Activated naive CD8-positive, alpha-beta T cell treated with anti-CD3 and anti-CD28 coated beads for 36 hours (primary cell): ENCODE results near the gene PPP1R12C. TPM values are rescaled to one million over a fixed set of nuclear protein-coding genes. Genes with fewer than 3 reads are reported as not detected.

ENCODE experiments used
- DNase-seq: peaks from one replicate; pipeline ENCODE4 v3.0.0; 2021
- H3K27ac Mint-ChIP-seq: one replicate; pipeline ENCODE4 v1.8.0; 2022; ENCODE audit warnings: mild to moderate bottlenecking, moderate library complexity, mixed read lengths
- H3K27me3 Mint-ChIP-seq: one replicate; pipeline ENCODE4 v1.8.0; 2022; ENCODE audit warnings: mild to moderate bottlenecking, mixed read lengths
- H3K36me3 Mint-ChIP-seq: one replicate; pipeline ENCODE4 v1.8.0; 2021; ENCODE audit warnings: mild to moderate bottlenecking, mixed read lengths
- H3K4me1 Mint-ChIP-seq: one replicate; pipeline ENCODE4 v1.8.0; 2021; ENCODE audit warnings: mixed read lengths
- H3K4me3 Mint-ChIP-seq: one replicate; pipeline ENCODE4 v1.8.0; 2022; ENCODE audit warnings: mild to moderate bottlenecking, moderate library complexity, mixed read lengths
- H3K9me3 Mint-ChIP-seq: one replicate; pipeline ENCODE4 v1.8.0; 2022; ENCODE audit warnings: mixed read lengths
- total RNA-seq, 2 experiments: library from RNA; stranded (reverse); gene quantifications; one replicate each; pipeline ENCODE4 v1.2.3, GENCODE V29; 2021

Gene PPP1R12C
- total RNA-seq, 2 experiments from 2014 or later, result 67.2 to 73.5 TPM

DNA sequence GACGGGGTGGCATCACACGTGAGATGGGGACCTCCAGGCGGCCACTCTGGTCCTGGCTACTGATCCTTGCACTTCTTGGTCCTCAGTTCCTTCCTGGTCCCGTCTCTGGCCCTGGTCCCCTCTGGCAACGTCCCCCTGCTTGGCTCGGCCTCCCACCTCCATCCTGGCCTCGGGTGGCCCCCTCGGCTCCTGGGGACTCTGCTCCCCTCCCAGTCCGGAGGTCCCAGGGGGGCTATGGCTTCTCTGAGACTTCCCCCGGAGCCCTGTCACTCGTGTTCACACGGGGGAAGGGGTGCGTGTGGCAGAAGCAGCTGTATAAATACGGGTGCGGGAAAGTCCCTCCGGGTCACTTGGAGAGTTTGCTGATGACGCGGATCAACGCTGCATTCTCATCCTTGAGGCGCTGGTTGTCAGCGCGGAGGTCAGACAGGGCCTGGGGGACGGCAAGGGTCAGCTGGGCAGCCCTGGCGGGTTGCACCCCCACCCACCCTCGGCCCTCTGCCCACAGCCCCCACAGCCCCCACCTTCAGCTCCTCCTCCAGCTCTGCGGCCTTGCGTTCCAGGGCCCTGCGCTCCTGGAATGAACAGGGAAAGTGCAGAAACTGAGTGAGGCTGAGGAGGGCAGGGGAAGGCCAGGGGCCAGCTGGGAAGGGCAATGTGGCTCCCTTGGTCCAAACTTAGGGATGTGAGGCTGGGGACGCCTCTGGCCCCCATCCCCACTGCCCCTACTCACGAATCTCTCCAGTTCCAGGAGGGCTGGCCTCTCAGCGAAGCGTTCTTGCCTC lies 26.1 kb downstream of the PPP1R12C start:
- Mint-ChIP-seq H3K27me3 (peaks cover 33% of the 10 kb centered on the region), H3K4me1 (peaks cover 18% of the 10 kb centered on the region), H3K9me3 (no peaks in the 10 kb centered on the region), H3K36me3 (peaks cover 36% of the 10 kb centered on the region), H3K4me3 (no peak overlapping the region), H3K27ac (no peak overlapping the region)
- DNase-seq, result no peak

GRCh38 chr19:55090564-55090963 lies 26.9 kb downstream of the PPP1R12C start:
- Mint-ChIP-seq H3K4me1 (peaks cover 18% of the 10 kb centered on the region), H3K36me3 (peaks cover 36% of the 10 kb centered on the region), H3K9me3 (no peaks in the 10 kb centered on the region), H3K27me3 (peaks cover 40% of the 10 kb centered on the region), H3K27ac (no peak overlapping the region), H3K4me3 (no peak overlapping the region)
- no peak for DNase-seq

DNA sequence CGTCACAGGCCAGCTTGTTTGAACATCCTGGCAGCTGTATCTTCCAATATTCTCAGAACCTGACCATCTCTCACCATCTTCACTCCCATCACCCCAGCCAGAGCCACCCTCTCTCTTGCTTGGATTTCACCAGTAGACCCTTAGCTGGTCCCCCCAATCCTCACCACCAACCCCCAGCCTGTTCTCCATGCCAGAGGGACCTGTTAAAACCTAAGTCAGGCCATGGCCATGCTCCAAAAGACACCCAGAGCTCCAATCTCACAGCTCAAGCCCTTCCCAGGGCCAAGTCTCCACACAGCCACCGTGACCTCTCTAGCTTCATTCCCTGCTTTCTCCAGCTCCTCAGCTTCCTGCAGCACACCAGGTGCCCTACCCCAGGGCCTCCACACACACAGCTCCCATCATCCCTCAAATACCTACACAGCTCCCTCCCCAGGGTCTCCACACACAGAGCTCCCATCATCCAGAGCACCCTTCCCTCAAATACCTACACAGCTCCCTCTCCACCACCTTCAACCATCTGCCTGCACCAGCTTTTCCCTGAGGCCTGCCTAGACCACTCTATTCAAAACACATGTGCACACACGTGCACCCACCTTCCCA lies 28.0 kb downstream of the PPP1R12C start:
- H3K9me3 Mint-ChIP-seq, result no peaks in the 10 kb centered on the region
- no peak overlapping the region for H3K4me3 Mint-ChIP-seq
- DNase-seq, result no peak
- H3K27ac Mint-ChIP-seq, result no peak overlapping the region
- peaks cover 18% of the 10 kb centered on the region for H3K4me1 Mint-ChIP-seq
- peaks cover 29% of the 10 kb centered on the region for H3K36me3 Mint-ChIP-seq
- H3K27me3 Mint-ChIP-seq, result peaks cover 50% of the 10 kb centered on the region

DNA sequence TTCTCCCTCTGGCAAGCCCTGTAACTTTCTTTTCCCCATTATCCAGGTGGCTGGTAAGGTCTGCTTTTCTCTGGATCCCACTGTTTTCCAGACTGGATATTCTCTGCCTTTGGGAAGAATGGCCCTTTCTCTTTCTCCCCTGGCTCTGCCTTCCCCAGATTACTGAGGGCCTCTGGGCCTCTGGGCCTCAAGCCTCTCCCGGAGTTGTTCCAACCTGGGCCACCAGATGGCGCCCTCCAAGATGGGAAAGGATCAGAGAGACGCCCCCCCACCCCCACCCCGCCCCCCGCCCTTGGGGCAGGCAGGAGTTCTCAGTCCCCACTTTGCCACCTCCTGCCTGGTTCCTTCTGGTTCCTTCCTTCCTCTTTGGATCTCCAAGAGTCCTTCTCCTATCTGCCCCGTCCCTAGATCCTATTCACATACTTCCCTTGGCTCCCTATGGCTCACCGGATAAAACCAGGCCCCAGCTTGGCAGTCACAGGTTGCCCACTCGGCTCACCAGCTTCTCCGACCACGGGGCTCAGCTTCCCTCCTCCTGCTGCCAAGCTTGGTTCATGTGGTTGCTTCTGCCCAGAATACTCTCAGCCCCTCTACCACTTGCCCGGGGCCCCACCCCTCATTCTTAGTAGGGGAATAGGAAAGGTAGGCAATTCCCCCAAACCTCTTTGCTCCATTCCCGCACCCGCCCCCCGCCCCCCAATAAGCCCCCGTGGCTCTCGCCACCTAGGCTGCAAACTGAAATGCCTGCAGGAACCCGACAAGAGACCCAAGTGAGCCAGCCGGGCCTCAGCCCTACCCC lies 28.7 kb downstream of the PPP1R12C start:
- H3K4me3 Mint-ChIP-seq, result no peak overlapping the region

DNA sequence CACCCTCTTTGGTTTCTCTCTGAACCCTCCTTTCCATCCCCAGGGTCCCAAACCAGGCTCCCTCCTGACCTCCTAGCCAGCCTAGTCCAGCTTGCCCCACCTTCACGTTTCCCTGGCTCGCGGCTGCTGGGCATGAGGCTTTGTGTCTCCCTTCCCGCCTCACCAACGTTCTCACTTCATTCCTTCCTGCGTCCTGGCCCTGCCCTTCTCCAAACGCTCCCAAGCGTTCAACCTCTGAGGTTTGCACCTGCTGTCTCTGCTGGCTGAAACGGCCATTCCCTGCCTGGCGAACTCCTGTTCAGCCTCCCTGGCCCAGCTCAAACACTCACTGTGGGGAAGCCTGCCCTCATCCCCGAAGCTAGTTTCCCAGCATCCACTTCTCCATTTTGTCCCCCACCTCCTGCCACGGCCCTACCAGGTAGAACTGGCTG lies 29.4 kb downstream of the PPP1R12C start:
- Mint-ChIP-seq H3K9me3 (no peaks in the 10 kb centered on the region), H3K4me3 (no peak overlapping the region), H3K27ac (no peak overlapping the region), H3K4me1 (peaks cover 18% of the 10 kb centered on the region), H3K36me3 (peaks cover 29% of the 10 kb centered on the region), H3K27me3 (peaks cover 63% of the 10 kb centered on the region)
- no peak for DNase-seq

More for the DNA sequence above, 28.7 kb downstream of the PPP1R12C start:
- no peak overlapping the region for H3K27ac Mint-ChIP-seq
- H3K4me1 Mint-ChIP-seq, result peaks cover 18% of the 10 kb centered on the region
- peaks cover 29% of the 10 kb centered on the region for H3K36me3 Mint-ChIP-seq
- no peaks in the 10 kb centered on the region for H3K9me3 Mint-ChIP-seq
- H3K27me3 Mint-ChIP-seq, result peaks cover 56% of the 10 kb centered on the region
- peak; percentile 76 for DNase-seq

GRCh38 chr19:55087542-55087901 lies 29.9 kb downstream of the PPP1R12C start:
- Mint-ChIP-seq H3K36me3 (peaks cover 29% of the 10 kb centered on the region), H3K4me1 (peaks cover 21% of the 10 kb centered on the region), H3K9me3 (no peaks in the 10 kb centered on the region), H3K4me3 (peak overlapping the region; percentile 55), H3K27ac (no peak overlapping the region), H3K27me3 (peaks cover 69% of the 10 kb centered on the region)
- DNase-seq, result no peak

DNA sequence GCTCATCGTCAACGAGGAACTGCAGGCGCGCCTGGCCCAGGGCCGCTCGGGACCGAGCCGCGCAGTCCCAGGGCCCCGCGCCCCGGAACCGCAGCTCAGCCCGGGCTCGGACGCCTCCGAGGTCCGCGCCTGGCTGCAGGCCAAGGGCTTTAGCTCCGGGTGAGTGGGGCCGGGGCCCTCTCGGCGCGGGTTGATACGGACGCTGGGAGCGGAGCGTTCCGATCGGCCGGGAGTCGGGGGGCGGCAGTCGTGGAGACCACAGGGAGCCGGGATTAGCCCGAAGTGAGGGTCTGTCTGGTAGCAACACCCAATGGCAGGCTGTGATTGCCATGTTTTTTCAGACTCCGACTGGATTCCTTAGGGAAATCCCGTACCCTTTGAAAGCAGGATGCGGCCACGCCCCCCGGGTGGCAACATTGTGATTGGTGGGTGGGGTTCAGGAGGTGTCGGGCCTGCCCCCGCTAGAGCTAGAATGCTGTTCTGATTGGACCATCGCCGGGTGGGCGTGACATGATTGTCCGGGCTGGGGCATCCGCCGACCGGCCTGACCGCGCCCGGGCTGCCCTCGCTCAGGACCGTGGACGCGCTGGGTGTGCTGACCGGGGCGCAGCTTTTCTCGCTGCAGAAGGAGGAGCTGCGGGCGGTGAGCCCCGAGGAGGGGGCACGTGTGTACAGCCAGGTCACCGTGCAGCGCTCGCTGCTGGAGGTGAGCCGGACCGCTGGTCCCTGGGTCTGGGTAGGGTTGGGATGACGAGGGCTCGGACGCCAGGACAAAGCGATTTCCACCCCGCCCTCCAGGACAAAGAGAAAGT lies 30.5 kb downstream of the PPP1R12C start:
- Mint-ChIP-seq H3K4me3 (peak overlapping the region; percentile 55), H3K4me1 (peaks cover 23% of the 10 kb centered on the region), H3K36me3 (peaks cover 29% of the 10 kb centered on the region), H3K9me3 (no peaks in the 10 kb centered on the region), H3K27me3 (peaks cover 74% of the 10 kb centered on the region), H3K27ac (no peak overlapping the region)
- DNase-seq, result peak; percentile 66

- peaks cover 29% of the 10 kb centered on the region for H3K36me3 Mint-ChIP-seq
- DNase-seq, result no peak
- H3K27me3 Mint-ChIP-seq, result peaks cover 83% of the 10 kb centered on the region
- no peak overlapping the region for H3K27ac Mint-ChIP-seq
- peaks cover 25% of the 10 kb centered on the region for H3K4me1 Mint-ChIP-seq
- no peaks in the 10 kb centered on the region for H3K9me3 Mint-ChIP-seq
- no peak overlapping the region for H3K4me3 Mint-ChIP-seq
These were observed 31.3 kb downstream of the PPP1R12C start for GRCh38 chr19:55085923-55086715.

DNA sequence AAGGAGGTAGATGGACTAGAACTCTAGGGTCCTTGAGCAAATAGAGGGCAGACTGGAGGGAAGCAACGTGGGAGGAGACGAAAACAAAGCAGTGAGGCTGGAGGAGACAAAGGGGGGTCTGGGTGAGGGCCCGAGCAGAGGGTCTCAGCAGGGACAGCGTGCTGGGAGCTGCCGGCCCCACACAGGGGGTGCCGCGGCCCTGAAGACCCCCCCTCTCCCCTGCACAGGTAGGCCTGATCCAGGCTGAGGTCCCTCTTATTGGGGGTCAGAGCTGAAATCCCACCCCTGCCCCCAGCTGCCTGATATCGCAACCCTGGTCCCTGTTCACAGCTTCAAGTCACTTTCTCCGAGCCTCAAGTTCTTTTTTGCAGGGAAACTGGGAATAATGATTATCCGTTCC lies 33.0 kb downstream of the PPP1R12C start:
- Mint-ChIP-seq H3K27ac (no peak overlapping the region), H3K4me3 (no peak overlapping the region), H3K9me3 (peaks cover 4% of the 10 kb centered on the region), H3K4me1 (peaks cover 37% of the 10 kb centered on the region), H3K36me3 (peaks cover 16% of the 10 kb centered on the region), H3K27me3 (peaks cover 94% of the 10 kb centered on the region)
- DNase-seq, result no peak

- peaks cover 10% of the 10 kb centered on the region for H3K36me3 Mint-ChIP-seq
- no peak overlapping the region for H3K27ac Mint-ChIP-seq
- peaks cover 30% of the 10 kb centered on the region for H3K4me1 Mint-ChIP-seq
- no peak overlapping the region for H3K4me3 Mint-ChIP-seq
- DNase-seq, result no peak
- H3K9me3 Mint-ChIP-seq, result peaks cover 4% of the 10 kb centered on the region
- H3K27me3 Mint-ChIP-seq, result peaks cover 87% of the 10 kb centered on the region
These were observed 34.2 kb downstream of the PPP1R12C start for GRCh38 chr19:55083004-55083850.

GRCh38 chr19:55082020-55082851 lies 35.2 kb downstream of the PPP1R12C start:
- no peak overlapping the region for H3K27ac Mint-ChIP-seq
- peaks cover 2% of the 10 kb centered on the region for H3K36me3 Mint-ChIP-seq
- peak; percentile 57 for DNase-seq
- no peak overlapping the region for H3K4me3 Mint-ChIP-seq
- peaks cover 77% of the 10 kb centered on the region for H3K27me3 Mint-ChIP-seq
- H3K4me1 Mint-ChIP-seq, result peaks cover 20% of the 10 kb centered on the region
- H3K9me3 Mint-ChIP-seq, result peaks cover 4% of the 10 kb centered on the region

GRCh38 chr19:55081770-55082019 lies 35.7 kb downstream of the PPP1R12C start:
- Mint-ChIP-seq H3K27ac (no peak overlapping the region), H3K9me3 (peaks cover 4% of the 10 kb centered on the region), H3K36me3 (peaks cover 1% of the 10 kb centered on the region), H3K27me3 (peaks cover 78% of the 10 kb centered on the region), H3K4me1 (peaks cover 20% of the 10 kb centered on the region), H3K4me3 (peak overlapping the region; percentile 45)
- no peak for DNase-seq
